ENCODE data around the gene CADPS2. TPM values are rescaled to one million over a fixed set of nuclear protein-coding genes. Genes with fewer than 3 reads are reported as not detected.

Gene CADPS2
- total RNA-seq: 29.2 TPM

DNA sequence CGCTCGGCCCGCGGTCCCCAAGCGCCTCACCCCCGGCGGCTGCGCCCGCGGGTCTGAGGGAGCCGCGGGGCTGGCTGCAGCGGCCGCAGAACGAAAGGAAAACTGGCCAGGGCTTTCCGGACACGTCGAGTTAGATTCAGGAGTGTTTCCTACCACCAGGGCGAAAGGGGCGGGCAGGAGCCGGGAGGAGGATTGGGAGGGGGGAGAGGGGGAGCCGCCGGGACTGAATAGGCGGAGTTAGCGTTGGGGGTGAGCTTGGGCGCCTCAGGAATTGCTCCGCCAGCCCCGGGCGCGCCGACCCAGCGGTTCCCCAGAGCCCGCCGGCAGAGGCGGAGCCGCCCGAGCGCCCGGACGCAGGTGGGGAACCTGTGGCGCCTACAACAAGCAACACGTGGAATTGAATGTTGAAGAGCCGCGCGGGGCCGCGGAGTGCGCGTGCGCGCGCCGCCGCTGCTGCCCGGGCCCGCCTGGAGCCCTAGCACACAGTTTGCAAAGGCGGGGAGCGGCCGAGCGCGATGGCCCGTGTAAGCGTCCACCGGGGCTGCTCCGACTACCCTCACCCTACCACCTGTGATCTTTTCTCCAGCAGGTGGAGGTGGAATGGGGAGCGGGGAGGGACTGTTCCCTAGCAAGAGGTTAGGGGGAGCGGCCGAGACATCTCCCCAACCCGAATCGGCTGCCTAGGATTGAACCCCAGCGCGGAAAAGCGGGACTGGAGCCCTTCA is at the start of gene CADPS2:
TSS of gene CADPS2 (minus strand) at position 104 of the 725 bp plus-strand sequence. CDS start 123 bp downstream, outside the sequence.

GRCh38 chr7:122702872-122703510 is 183.3 kb downstream of the CADPS2 start, which contains the start of gene RNF148:
Gene RNF148, minus strand, starts transcription at chr7:122702922. Its CDS starts 172 bp downstream, at chr7:122702750.

GRCh38 chr7:122699017-122699416 is 187.2 kb downstream of the CADPS2 start, which contains the start of gene RNF133:
Gene RNF133, minus strand, starts transcription at chr7:122699117. Its CDS starts 199 bp downstream, at chr7:122698918.

GRCh38 chr7:122304319-122304975 is 581.8 kb downstream of the CADPS2 start, which contains the start of gene FEZF1:
Gene FEZF1, minus strand, starts transcription at chr7:122304750. Its CDS starts 313 bp downstream, at chr7:122304437.

Other genes with a start within 250 kb of the CADPS2 start
- gene RNF133, start 187.3 kb downstream of the CADPS2 start, total RNA-seq: 2.6 TPM
- gene RNF148, start 183.5 kb downstream of the CADPS2 start, total RNA-seq: 4.3 TPM
- not detected for gene TAS2R16, start 109.2 kb upstream of the CADPS2 start, total RNA-seq

Measured in camera-type eye (tissue), 1 donor.